CD1c-positive myeloid dendritic cell (primary cell): Measurements from ENCODE around the gene STAT4.

Experiments
- DNase-seq: peaks from one replicate; pipeline ENCODE4 v3.0.0-alpha.2; 2016; ENCODE audit errors: extremely low spot score

Gene STAT4

GRCh38 chr2:191048073-191048472, 102.7 kb downstream of the STAT4 start:
- no peak for DNase-seq

GRCh38 chr2:191045141-191045540, 105.7 kb downstream of the STAT4 start:
- DNase-seq: no peak

GRCh38 chr2:191043438-191043837, 107.4 kb downstream of the STAT4 start:
- no peak for DNase-seq

GRCh38 chr2:191041418-191042161, 109.2 kb downstream of the STAT4 start:
- no peak for DNase-seq

GRCh38 chr2:191039616-191040015, 111.2 kb downstream of the STAT4 start:
- DNase-seq: no peak

- DNase-seq: no peak
Measured at GRCh38 chr2:191038741-191039140, 112.1 kb downstream of the STAT4 start.

GRCh38 chr2:191038241-191038725, 112.5 kb downstream of the STAT4 start:
- peak; percentile 28 for DNase-seq

GRCh38 chr2:191037351-191037750, 113.4 kb downstream of the STAT4 start:
- DNase-seq: no peak

- DNase-seq: no peak
Measured at GRCh38 chr2:191036363-191036762, 114.4 kb downstream of the STAT4 start.

GRCh38 chr2:191032588-191033429, 118.0 kb downstream of the STAT4 start:
- DNase-seq: peak; percentile 75

GRCh38 chr2:191031256-191031655, 119.5 kb downstream of the STAT4 start:
- no peak for DNase-seq

- DNase-seq: peak; percentile 63
Measured at GRCh38 chr2:191030521-191031154, 120.2 kb downstream of the STAT4 start.

GRCh38 chr2:191029280-191029950, 121.4 kb downstream of the STAT4 start:
- no peak for DNase-seq

- DNase-seq: no peak
Measured at GRCh38 chr2:191026377-191026776, 124.4 kb downstream of the STAT4 start.

GRCh38 chr2:191025135-191025534, 125.7 kb downstream of the STAT4 start:
- DNase-seq: peak; percentile 31

- DNase-seq: no peak
Measured at GRCh38 chr2:191023235-191023679, 127.5 kb downstream of the STAT4 start.

- peak; percentile 92 for DNase-seq
Measured at GRCh38 chr2:191020742-191021381, 129.9 kb downstream of the STAT4 start.

- DNase-seq: peak; percentile 99
Measured at GRCh38 chr2:191020221-191020741, 130.5 kb downstream of the STAT4 start.

- DNase-seq: no peak
Measured at GRCh38 chr2:191019376-191019775, 131.4 kb downstream of the STAT4 start.

- DNase-seq: no peak
Measured at GRCh38 chr2:191018643-191019119, 132.1 kb downstream of the STAT4 start.

- DNase-seq: no peak
Measured at GRCh38 chr2:191018048-191018447, 132.7 kb downstream of the STAT4 start.
